GM18507 (cell line): ENCODE results near the gene SFMBT2.

Source experiments
- DNase-seq: peaks from one replicate; pipeline ENCODE4 v3.0.0; 2011; ENCODE audit warnings: low read depth; ENCODE audit not compliant: insufficient read length; ENCODE audit errors: extremely low spot score
- FAIRE-seq: peaks from 2 replicates; lab custom pipeline; 2011; peaks lifted over from hg19 to GRCh38; lab: Jason Lieb, UNC

The SFMBT2 gene

DNA sequence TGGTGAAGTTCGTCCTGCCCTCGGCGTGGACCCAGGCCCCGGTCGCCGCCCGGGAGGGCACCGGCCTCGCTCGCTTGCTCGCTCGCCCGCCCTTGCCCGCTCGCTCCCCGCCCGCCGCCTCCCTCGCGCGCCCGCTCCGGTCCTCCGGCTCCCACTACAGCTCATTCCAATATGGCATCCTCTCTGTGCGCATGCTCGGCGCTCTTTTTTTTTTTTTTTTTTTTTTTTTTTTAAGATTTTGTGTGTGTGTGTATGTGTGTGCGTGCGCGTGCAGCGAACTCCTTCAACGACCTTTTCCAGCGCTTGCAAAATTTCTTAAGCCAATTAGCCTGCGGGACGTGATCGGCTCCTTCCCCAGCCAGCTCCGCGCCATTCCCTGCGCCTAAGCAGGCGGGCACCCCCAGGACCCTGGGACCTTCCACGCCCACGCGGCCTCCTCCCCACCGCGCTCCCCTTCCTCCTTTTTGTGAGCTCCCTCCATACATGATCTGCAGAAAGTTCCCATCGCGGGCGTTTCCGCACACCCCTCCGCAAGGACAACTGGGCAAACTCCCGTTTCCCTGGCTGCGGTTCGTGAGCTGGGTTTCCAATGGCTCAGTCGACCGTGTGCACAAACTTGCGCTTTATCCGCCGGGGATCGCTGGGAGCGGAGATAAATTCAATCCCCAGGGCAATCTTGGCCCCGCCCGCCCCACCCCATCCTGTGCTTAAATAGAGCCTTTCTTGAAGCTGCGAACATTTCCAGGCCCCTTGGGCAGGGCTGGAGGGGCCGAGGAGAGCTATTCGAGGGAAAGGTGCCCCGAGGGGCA is at the start of gene SFMBT2:
TSS of gene SFMBT2 (minus strand) at position 173 of the 809 bp plus-strand sequence. CDS start 29,136 bp downstream, outside the sequence.
- peak; percentile 77 for FAIRE-seq

DNA sequence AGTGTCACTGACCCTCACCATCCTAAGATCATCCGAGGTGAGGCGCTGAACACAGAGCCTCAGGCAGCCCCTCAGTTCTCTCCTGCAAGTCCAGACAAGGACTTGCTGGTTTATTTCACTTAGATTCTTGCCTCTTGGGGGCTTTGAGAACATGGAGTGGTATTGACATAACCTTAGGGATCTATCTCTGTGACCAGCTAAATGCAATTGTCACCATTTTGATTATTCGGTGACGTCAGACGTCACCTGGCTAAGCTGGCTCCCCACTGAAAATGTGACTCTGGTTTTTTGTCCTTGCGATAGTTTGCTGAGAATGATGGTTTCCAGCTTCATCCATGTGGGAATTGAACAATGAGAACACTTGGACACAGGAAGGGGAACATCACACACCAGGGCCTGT is 49.2 kb upstream of the SFMBT2 start:
- DNase-seq (no peak), FAIRE-seq (no peak)

More for the DNA sequence above, at the start of gene SFMBT2:
- peak; percentile 75 for DNase-seq

GRCh38 chr10:7458556-7458955 is 47.7 kb upstream of the SFMBT2 start:
- no peak for FAIRE-seq
- no peak for DNase-seq

DNA sequence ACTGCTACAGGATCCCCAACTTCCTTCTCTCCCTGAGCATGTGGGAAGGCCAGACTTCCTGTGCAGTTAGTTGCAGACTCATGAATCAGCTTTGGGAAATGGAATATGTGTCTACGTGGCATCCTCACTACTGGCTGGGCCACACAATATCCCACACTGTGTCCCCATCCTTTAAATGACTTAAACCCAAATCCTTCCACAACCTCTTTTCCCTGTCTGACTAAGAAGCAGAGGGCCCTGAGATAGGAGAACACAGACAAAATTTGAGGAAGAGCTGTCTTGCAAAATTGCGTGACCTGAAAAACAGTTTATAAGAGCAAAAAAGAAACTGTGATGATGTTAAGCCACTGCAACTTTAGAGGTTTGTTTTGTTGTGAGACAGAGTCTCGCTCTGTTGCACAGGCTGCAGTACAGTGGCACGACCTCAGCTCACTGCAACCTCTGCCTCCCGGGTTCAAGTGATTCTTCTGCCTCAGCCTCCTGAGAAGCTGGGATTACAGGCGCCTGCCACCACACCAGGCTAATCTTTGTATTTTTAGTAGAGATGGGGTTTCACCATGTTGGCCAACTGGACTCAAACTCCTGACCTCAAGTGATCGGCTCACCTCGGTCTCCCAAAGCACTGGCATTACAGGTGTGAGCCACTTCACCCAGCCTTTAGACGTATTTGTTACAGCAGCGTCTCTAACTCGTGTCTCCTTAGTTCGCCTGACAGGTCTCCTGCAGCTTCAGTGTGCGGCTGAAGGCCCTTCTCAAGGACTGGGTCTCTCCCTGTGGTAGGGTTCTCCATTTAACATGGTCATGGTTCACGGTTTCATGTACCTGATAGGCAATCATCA is 46.9 kb upstream of the SFMBT2 start:
- no peak for DNase-seq
- peak; percentile 93 for FAIRE-seq

GRCh38 chr10:7449063-7449695 is 38.3 kb upstream of the SFMBT2 start:
- FAIRE-seq, result no peak
- no peak for DNase-seq

GRCh38 chr10:7445474-7446185 is 34.8 kb upstream of the SFMBT2 start:
- FAIRE-seq (peak; percentile 86), DNase-seq (no peak)

- DNase-seq (no peak), FAIRE-seq (peak; percentile 76)
Measured at GRCh38 chr10:7444551-7445121, 33.8 kb upstream of the SFMBT2 start.

- DNase-seq, result no peak
- no peak for FAIRE-seq
Measured at GRCh38 chr10:7443036-7443435, 32.2 kb upstream of the SFMBT2 start.

DNA sequence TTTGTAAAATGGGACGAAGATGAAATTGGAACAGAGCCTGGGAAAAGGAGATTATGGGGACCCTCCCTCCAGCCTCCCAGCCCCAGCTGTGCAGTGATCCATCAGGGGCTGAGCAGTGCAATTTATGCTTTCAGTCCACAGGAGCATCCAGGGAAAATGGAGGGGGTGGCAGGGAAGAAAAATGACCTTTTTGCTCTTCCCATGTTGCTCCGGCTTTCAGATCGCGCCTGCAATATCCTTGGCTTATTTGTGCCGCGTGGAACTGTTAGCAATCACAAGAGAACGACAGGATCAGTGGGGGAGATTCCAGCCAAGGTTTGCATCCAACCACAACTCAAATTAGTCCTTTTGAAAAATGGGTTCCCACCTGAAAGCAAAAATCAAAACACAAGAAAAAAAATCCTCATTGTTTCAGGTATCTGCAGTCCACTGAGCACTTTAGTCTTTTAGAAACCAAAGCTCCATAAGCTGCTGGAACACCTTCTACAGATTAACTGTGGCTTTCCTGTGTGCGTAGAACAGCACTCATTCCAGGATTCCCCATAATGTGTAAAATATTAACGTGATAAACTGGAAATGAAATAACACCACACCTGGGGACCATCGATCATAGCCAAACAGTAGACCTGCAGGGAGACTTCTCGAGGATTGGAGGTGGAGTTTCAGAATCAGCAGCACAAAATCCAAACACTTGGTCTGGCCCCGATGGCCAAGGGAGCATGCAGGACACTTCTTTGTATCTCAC is 30.7 kb upstream of the SFMBT2 start:
- DNase-seq (no peak), FAIRE-seq (no peak)

GRCh38 chr10:7439696-7440095 is 28.9 kb upstream of the SFMBT2 start:
- FAIRE-seq (no peak), DNase-seq (no peak)

GRCh38 chr10:7438196-7438986 is 27.6 kb upstream of the SFMBT2 start:
- FAIRE-seq (no peak), DNase-seq (no peak)

- peak; percentile 74 for FAIRE-seq
Measured at GRCh38 chr10:7436490-7437100, 25.8 kb upstream of the SFMBT2 start.

GRCh38 chr10:7435674-7436073 is 24.8 kb upstream of the SFMBT2 start:
- FAIRE-seq, result peak; percentile 83
- no peak for DNase-seq

More at GRCh38 chr10:7436490-7437100, 25.8 kb upstream of the SFMBT2 start:
- DNase-seq, result no peak

- DNase-seq (no peak), FAIRE-seq (peak; percentile 15)
Measured at GRCh38 chr10:7434378-7434777, 23.5 kb upstream of the SFMBT2 start.

DNA sequence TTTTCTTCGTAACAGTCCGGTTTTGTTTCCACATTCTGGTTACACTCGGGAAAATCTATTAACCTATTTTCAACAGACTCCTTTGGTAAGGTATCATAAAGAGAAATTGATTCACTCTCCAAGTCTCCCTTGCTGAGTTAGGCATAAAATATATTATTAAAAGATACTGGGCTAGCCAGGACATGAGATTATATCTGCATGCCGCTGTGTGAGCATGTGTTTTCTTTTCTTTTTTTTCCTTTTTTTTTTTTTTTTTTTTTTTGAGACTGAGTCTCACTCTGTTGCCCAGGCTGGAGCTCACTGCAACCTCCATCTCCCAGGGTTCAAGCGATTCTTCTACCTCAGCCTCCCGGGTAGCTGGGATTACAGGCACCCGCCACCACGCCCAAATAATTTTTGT is 23.0 kb upstream of the SFMBT2 start:
- FAIRE-seq, result no peak
- DNase-seq, result no peak

- peak; percentile 33 for FAIRE-seq
- DNase-seq, result no peak
Measured at GRCh38 chr10:7432884-7433726, 22.3 kb upstream of the SFMBT2 start.
